Keratinocyte (primary cell): Measurements from ENCODE around the gene FCGR2B. TPM values are rescaled to one million over a fixed set of nuclear protein-coding genes. Genes with fewer than 3 reads are reported as not detected.
"Not testable (repeated sequence)": the region's sequence is repeated elsewhere in the genome, so short reads cannot be mapped to it uniquely, and the experiment has no call there.

Experiments used
- DNase-seq: peaks from one replicate; pipeline ENCODE4 v3.0.0-alpha.2; 2011; ENCODE audit warnings: low read depth, missing footprints, low spot score
- FAIRE-seq: peaks from 2 replicates; lab custom pipeline; 2011; peaks lifted over from hg19 to GRCh38; lab: Jason Lieb, UNC
- H2AFZ ChIP-seq: 2 replicates; pipeline ENCODE4 v1.6.0; 2012; ENCODE audit warnings: low read length, control low read depth, inconsistent platforms; ENCODE audit not compliant: control insufficient read depth
- H3K27ac ChIP-seq: 2 replicates; pipeline ENCODE4 v1.5.1; 2011; ENCODE audit warnings: low read length; ENCODE audit not compliant: control insufficient read depth, insufficient read depth
- H3K27me3 ChIP-seq: 3 replicates; pipeline ENCODE4 v1.6.0; 2011; ENCODE audit warnings: low read length; ENCODE audit not compliant: control insufficient read depth, insufficient read depth; ENCODE audit errors: extremely low read depth
- H3K36me3 ChIP-seq, 2 experiments: 2 replicates in 1 of 2; 3 replicates in 1 of 2; pipeline ENCODE4 v1.5.1; 2011; ENCODE audit warnings: low read length in 2 of 2, mild to moderate bottlenecking in 1 of 2; ENCODE audit not compliant: control insufficient read depth in 2 of 2, insufficient read depth in 2 of 2; ENCODE audit errors: extremely low read depth in 1 of 2
- H3K4me1 ChIP-seq: 3 replicates; pipeline ENCODE4 v1.5.1; 2011; ENCODE audit warnings: low read length; ENCODE audit not compliant: control insufficient read depth, insufficient read depth; ENCODE audit errors: extremely low read depth
- H3K4me2 ChIP-seq: 3 replicates; pipeline ENCODE4 v1.6.0; 2011; ENCODE audit warnings: low read depth, low read length; ENCODE audit not compliant: control insufficient read depth, insufficient read depth; ENCODE audit errors: extremely low read depth
- H3K4me3 ChIP-seq, 3 experiments: fragments of 200-600 bp in 1 of 3; sonication (generic) in 1 of 3; 2 replicates in 2 of 3; 3 replicates in 1 of 3; pipeline ENCODE4 v1.5.1; 2011 to 2016; ENCODE audit warnings: low read length in 3 of 3, mild to moderate bottlenecking in 3 of 3, control low read depth in 2 of 3, inconsistent platforms in 1 of 3, low read depth in 1 of 3, mixed read lengths in 1 of 3, mixed run types in 1 of 3, moderate library complexity in 1 of 3; ENCODE audit not compliant: control insufficient read depth in 2 of 3, insufficient read depth in 2 of 3; ENCODE audit errors: extremely low read depth in 1 of 3
- H3K79me2 ChIP-seq: 2 replicates; pipeline ENCODE4 v1.6.0; 2012; ENCODE audit warnings: low read length; ENCODE audit not compliant: control insufficient read depth, insufficient read depth
- H3K9ac ChIP-seq: 3 replicates; pipeline ENCODE4 v1.6.0; 2011; ENCODE audit warnings: low read length; ENCODE audit not compliant: control insufficient read depth, insufficient read depth; ENCODE audit errors: extremely low read depth
- H3K9me1 ChIP-seq: 3 replicates; pipeline ENCODE4 v1.6.0; 2011; ENCODE audit warnings: low read length; ENCODE audit not compliant: control insufficient read depth, insufficient read depth; ENCODE audit errors: extremely low read depth
- H3K9me3 ChIP-seq: 2 replicates; pipeline ENCODE4 v1.5.1; 2012; ENCODE audit warnings: low read depth, low read length; ENCODE audit not compliant: control insufficient read depth
- H4K20me1 ChIP-seq: 3 replicates; pipeline ENCODE4 v1.6.0; 2011; ENCODE audit warnings: low read length; ENCODE audit not compliant: control insufficient read depth, insufficient read depth; ENCODE audit errors: extremely low read depth
- EZH2 ChIP-seq: IDR thresholded peaks from one replicate; pipeline ENCODE4 v1.6.1; 2012; ENCODE audit warnings: inconsistent platforms, mild to moderate bottlenecking, low read length, moderate library complexity
- dilution Hi-C: fragments of 300-500 bp; cut with MboI; formaldehyde crosslinking; loops from one replicate; pipeline ENCODE4 v1.7.0; 2020; ENCODE audit warnings: low sequenced_read_pairs; ENCODE audit not compliant: extremely low pct_ligation_motif_present
- polyA plus RNA-seq, 5 experiments: library from polyadenylated mRNA; depleted of rRNA in 3 of 5; stranded (reverse) in 3 of 5; stranded (forward) in 1 of 5; unstranded in 1 of 5; fragments of >200 nt; gene quantifications; 1 replicate in 1 of 5; 2 replicates in 3 of 5; 3 replicates in 1 of 5; pipeline versions ENCODE4 v1.2.1 to v1.2.3, GENCODE V29; 2011 to 2012; ENCODE audit warnings: missing spikeins in 2 of 5, low read depth in 1 of 5, low replicate concordance in 1 of 5
- TF ChIP-seq, protein P1 (sequence below), 3 experiments: IDR thresholded peaks in 1 of 3; conservative IDR thresholded peaks in 1 of 3; optimal IDR thresholded peaks in 1 of 3; 2 replicates in 2 of 3; 3 replicates in 1 of 3; pipeline versions ENCODE3 to v1.5.1; 2011; ENCODE audit warnings: low read length in 3 of 3, mild to moderate bottlenecking in 3 of 3, moderate library complexity in 2 of 3, control low read depth in 1 of 3, inconsistent platforms in 1 of 3; ENCODE audit not compliant: insufficient read depth in 2 of 3; ENCODE audit errors: extremely low read depth in 1 of 3

Gene FCGR2B
- polyA plus RNA-seq, 1 donor (not counting 4 experiments of a cell fraction or from before 2014, with no cell fraction given), result not detected

DNA sequence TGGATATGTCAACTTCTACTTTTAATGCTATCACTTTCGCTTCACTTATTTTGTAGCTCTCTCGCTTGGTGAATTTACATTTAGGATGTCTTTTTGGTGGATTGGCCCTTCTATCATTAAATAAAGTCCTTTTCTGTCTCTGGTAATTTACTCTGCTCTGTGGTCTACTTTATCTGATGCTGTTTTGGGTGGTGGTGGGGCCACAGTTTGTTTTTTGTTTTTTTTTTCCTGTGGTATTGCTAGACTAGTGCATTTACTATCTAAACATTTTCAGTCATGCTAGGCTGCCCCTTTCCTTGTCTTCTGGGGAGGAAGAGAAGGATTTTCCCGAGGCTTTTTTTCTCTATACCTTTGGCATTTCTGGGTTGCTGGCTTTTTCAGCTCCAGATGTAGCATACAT lies 26.0 kb downstream of the FCGR2B start:
- FAIRE-seq, result no peak
- no peaks in the 10 kb centered on the region for H4K20me1 ChIP-seq

DNA sequence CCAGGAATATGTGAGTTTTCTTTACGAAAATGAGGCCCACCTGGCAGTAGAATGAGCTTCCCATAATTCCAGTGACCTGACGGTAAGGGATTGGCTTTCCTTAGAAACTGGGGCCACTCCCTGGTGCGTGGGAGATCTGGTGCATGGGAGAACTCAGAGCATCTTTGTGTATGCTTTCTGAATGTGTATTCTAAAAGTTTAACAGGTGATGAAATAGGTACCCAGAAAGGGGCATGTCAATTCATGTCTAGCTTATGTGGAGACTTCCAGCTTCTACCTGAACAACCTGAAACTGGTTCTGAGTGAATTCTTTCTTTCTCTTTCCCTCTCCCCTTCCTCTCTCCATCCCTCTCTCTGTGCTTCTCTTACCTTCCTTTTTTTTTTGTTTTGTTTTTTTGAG lies 28.9 kb downstream of the FCGR2B start:
- Histone ChIP-seq H3K27ac (no peak overlapping the region), H3K4me3 (no peak overlapping the region), H3K4me1 (no peaks in the 10 kb centered on the region), H3K9me3 (no peaks in the 10 kb centered on the region), H2AFZ (no peak overlapping the region), H4K20me1 (no peaks in the 10 kb centered on the region), H3K9me1 (no peaks in the 10 kb centered on the region), H3K36me3 (no peaks in the 10 kb centered on the region), H3K9ac (no peak overlapping the region), H3K79me2 (no peaks in the 10 kb centered on the region), H3K27me3 (no peaks in the 10 kb centered on the region), H3K4me2 (no peak overlapping the region)
- DNase-seq, result no peak
- no peak for FAIRE-seq
- dilution Hi-C loops, result no loop called here
- TF ChIP-seq EZH2, result no peak
- TF ChIP-seq, protein P1, sequence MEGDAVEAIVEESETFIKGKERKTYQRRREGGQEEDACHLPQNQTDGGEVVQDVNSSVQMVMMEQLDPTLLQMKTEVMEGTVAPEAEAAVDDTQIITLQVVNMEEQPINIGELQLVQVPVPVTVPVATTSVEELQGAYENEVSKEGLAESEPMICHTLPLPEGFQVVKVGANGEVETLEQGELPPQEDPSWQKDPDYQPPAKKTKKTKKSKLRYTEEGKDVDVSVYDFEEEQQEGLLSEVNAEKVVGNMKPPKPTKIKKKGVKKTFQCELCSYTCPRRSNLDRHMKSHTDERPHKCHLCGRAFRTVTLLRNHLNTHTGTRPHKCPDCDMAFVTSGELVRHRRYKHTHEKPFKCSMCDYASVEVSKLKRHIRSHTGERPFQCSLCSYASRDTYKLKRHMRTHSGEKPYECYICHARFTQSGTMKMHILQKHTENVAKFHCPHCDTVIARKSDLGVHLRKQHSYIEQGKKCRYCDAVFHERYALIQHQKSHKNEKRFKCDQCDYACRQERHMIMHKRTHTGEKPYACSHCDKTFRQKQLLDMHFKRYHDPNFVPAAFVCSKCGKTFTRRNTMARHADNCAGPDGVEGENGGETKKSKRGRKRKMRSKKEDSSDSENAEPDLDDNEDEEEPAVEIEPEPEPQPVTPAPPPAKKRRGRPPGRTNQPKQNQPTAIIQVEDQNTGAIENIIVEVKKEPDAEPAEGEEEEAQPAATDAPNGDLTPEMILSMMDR (optimal IDR thresholded peaks at IDR 0.05 in 1 of 3, IDR thresholded peaks at IDR 0.05 in 1 of 3, conservative IDR thresholded peaks at IDR 0.05 in 1 of 3; ENCODE audit: extremely low read depth in 1 of 3, insufficient read depth in 2 of 3, low read length in 3 of 3), result no peak

More for the DNA sequence above, 26.0 kb downstream of the FCGR2B start:
- Histone ChIP-seq H3K9me3 (no peaks in the 10 kb centered on the region), H3K79me2 (no peaks in the 10 kb centered on the region), H3K9me1 (no peaks in the 10 kb centered on the region), H3K9ac (no peak overlapping the region), H3K4me2 (no peak overlapping the region), H3K4me3 (no peak overlapping the region), H3K4me1 (no peaks in the 10 kb centered on the region), H3K27me3 (no peaks in the 10 kb centered on the region), H2AFZ (no peak overlapping the region), H3K27ac (no peak overlapping the region), H3K36me3 (no peaks in the 10 kb centered on the region)
- TF ChIP-seq, protein P1 (optimal IDR thresholded peaks at IDR 0.05 in 1 of 3, IDR thresholded peaks at IDR 0.05 in 1 of 3, conservative IDR thresholded peaks at IDR 0.05 in 1 of 3; ENCODE audit: extremely low read depth in 1 of 3, insufficient read depth in 2 of 3, low read length in 3 of 3), result no peak
- TF ChIP-seq EZH2, result no peak
- dilution Hi-C loops, result no loop called here
- DNase-seq, result no peak

DNA sequence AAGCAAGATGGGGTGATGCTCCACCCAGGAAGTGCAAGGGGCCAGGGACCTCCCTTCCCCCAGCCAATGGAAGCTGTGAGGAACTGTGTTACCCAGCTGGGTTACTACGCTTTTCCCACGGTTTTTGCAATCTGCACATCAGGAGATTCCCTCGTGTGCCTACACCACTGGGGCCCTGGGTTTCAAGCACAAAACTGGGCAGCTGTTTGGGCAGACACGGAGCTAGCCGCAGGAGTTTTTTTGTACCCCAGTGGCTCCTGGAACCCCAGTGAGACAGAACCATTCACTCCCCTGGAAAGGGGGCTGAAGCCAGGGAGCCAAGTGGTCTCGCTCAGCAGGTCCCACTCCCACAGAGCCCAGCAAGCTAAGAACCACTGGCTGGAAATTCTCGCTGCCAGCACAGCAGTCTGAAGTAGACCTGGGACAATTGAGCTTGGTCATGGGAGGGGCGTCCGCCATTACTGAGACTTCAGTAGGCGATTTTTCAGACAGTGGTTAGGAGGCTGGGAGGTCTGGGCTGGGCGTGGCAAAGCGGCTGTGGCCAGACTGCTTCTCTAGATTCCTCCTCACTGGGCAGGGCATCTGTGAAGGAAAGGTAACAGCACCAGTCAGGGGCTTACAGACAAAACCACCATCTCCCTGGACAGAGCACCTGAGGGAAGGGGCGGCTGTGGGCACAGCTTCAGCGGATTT lies 30.2 kb downstream of the FCGR2B start:
- H3K36me3 ChIP-seq, H3K9me3 ChIP-seq, H3K4me3 ChIP-seq, FAIRE-seq, H3K9ac ChIP-seq, H3K9me1 ChIP-seq, H3K27me3 ChIP-seq, H3K79me2 ChIP-seq, H4K20me1 ChIP-seq, H2AFZ ChIP-seq, DNase-seq, H3K4me2 ChIP-seq, H3K27ac ChIP-seq, dilution Hi-C loops, H3K4me1 ChIP-seq: not testable (repeated sequence)

DNA sequence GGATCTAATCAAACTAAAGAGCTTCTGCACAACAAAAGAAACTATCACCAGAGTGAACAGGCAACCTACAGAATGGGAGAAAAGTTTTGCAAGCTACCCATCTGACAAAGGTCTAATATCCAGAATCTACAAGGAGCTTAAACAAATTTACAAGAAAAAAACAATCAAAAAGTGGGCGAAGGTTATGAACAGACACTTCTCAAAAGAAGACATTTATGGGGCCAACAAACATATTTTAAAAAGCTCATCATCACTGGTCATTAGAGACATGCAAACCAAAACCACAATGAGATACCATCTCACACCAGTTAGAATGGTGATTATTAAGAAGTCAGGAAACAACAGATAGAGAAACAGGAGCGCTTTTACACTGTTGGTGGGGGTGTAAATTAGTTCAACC lies 35.4 kb downstream of the FCGR2B start:
- H3K4me3 ChIP-seq, H4K20me1 ChIP-seq, H3K4me2 ChIP-seq, H3K27ac ChIP-seq, H3K9me1 ChIP-seq, H2AFZ ChIP-seq, H3K27me3 ChIP-seq, H3K9ac ChIP-seq, DNase-seq, FAIRE-seq, H3K9me3 ChIP-seq, H3K4me1 ChIP-seq, dilution Hi-C loops, H3K79me2 ChIP-seq, H3K36me3 ChIP-seq: not testable (repeated sequence)
